Lower leg skin (tissue), 3 donors: ENCODE measurements around the gene MRPL39.

ENCODE experiments used
- POLR2A ChIP-seq, 2 donors: fragments of 450-650 bp; IDR thresholded peaks; one replicate each; pipeline ENCODE4 v1.6.1; 2016 to 2017; ENCODE audit warnings: antibody characterized with exemption in 2 of 2, mild to moderate bottlenecking in 1 of 2, moderate library complexity in 1 of 2
- TF ChIP-seq, protein P1 (sequence below), 3 donors: fragments of 450-650 bp; IDR thresholded peaks; one replicate each; pipeline ENCODE4 v1.5.1; 2016; ENCODE audit warnings: antibody characterized with exemption in 3 of 3, mild to moderate bottlenecking in 3 of 3, moderate library complexity in 2 of 3

DNA sequence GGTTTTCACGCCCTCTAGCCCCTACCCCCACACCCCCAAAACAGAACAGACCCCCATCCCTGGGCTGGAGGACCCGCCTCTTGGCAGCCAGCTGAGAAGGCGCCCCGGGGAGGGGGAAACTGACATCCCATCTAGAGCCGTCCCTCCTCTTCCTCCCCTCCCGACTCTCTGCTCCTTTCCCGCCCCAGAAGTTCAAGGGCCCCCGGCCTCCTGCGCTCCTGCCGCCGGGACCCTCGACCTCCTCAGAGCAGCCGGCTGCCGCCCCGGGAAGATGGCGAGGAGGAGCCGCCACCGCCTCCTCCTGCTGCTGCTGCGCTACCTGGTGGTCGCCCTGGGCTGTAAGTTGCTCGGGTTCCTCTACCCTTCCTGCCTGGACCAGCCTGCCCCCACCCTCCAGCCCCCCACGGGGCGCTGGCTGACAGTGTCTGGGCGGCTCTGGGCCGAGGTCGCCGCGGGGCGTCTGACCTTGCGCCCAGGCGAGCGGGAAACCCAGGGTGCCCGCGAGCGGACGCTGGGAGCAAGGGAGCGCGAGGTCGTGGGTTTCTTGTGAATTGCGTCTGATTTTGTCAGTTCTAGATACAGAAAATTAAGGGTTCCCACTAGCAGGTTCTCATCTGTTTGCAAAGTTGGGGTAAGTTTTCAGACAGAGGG, 32.4 kb upstream of the MRPL39 start:
- no peak for TF ChIP-seq POLR2A (IDR thresholded peaks at IDR 0.05)
- TF ChIP-seq, protein P1, sequence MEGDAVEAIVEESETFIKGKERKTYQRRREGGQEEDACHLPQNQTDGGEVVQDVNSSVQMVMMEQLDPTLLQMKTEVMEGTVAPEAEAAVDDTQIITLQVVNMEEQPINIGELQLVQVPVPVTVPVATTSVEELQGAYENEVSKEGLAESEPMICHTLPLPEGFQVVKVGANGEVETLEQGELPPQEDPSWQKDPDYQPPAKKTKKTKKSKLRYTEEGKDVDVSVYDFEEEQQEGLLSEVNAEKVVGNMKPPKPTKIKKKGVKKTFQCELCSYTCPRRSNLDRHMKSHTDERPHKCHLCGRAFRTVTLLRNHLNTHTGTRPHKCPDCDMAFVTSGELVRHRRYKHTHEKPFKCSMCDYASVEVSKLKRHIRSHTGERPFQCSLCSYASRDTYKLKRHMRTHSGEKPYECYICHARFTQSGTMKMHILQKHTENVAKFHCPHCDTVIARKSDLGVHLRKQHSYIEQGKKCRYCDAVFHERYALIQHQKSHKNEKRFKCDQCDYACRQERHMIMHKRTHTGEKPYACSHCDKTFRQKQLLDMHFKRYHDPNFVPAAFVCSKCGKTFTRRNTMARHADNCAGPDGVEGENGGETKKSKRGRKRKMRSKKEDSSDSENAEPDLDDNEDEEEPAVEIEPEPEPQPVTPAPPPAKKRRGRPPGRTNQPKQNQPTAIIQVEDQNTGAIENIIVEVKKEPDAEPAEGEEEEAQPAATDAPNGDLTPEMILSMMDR (IDR thresholded peaks at IDR 0.05) = no peak
